ENCODE results near the gene GABBR2.

The GABBR2 gene

GRCh38 chr9:98708933-98709911 lies at the start of gene GABBR2:
TSS of gene GABBR2 (minus strand) at chr9:98708935. CDS start at chr9:98708737, 198 bp downstream.
- DNase-seq = no peak

GRCh38 chr9:98755006-98755618 lies 46.4 kb upstream of the GABBR2 start:
- no peak for DNase-seq

GRCh38 chr9:98751210-98751609 lies 42.5 kb upstream of the GABBR2 start:
- no peak for DNase-seq

GRCh38 chr9:98750364-98751060 lies 41.8 kb upstream of the GABBR2 start:
- no peak for DNase-seq

GRCh38 chr9:98747476-98747875 lies 38.7 kb upstream of the GABBR2 start:
- no peak for DNase-seq

- DNase-seq = no peak
Observed at GRCh38 chr9:98745470-98745869, 36.7 kb upstream of the GABBR2 start.

GRCh38 chr9:98743818-98744611 lies 35.3 kb upstream of the GABBR2 start:
- peak; percentile 34 for DNase-seq

GRCh38 chr9:98743329-98743728 lies 34.6 kb upstream of the GABBR2 start:
- DNase-seq = peak; percentile 30

GRCh38 chr9:98742325-98743280 lies 33.9 kb upstream of the GABBR2 start:
- DNase-seq = no peak

GRCh38 chr9:98740226-98740881 lies 31.6 kb upstream of the GABBR2 start:
- no peak for DNase-seq

- no peak for DNase-seq
Observed at GRCh38 chr9:98738741-98739140, 30.0 kb upstream of the GABBR2 start.

GRCh38 chr9:98736226-98736625 lies 27.5 kb upstream of the GABBR2 start:
- DNase-seq = no peak

- DNase-seq = no peak
Observed at GRCh38 chr9:98732801-98733200, 24.1 kb upstream of the GABBR2 start.

GRCh38 chr9:98732091-98732490 lies 23.4 kb upstream of the GABBR2 start:
- no peak for DNase-seq

GRCh38 chr9:98730871-98731270 lies 22.1 kb upstream of the GABBR2 start:
- DNase-seq = no peak

- no peak for DNase-seq
Observed at GRCh38 chr9:98728500-98728899, 19.8 kb upstream of the GABBR2 start.

GRCh38 chr9:98727428-98727827 lies 18.7 kb upstream of the GABBR2 start:
- DNase-seq = no peak

GRCh38 chr9:98726735-98727134 lies 18.0 kb upstream of the GABBR2 start:
- DNase-seq = no peak

GRCh38 chr9:98724810-98725530 lies 16.2 kb upstream of the GABBR2 start:
- DNase-seq = no peak

- DNase-seq = no peak
Observed at GRCh38 chr9:98721643-98722042, 12.9 kb upstream of the GABBR2 start.
